NB4 (cell line): Measurements from ENCODE around the gene CDH4.

Source experiments
- CTCF ChIP-seq: IDR thresholded peaks from one replicate; pipeline ENCODE4 v1.5.1; 2012; ENCODE audit warnings: low read depth, low read length
- MAX ChIP-seq: IDR thresholded peaks from 2 replicates; pipeline ENCODE4 v1.6.1; 2011; ENCODE audit warnings: low read depth, low read length
- POLR2A ChIP-seq: IDR thresholded peaks from 2 replicates; pipeline ENCODE4 v1.6.1; 2011; ENCODE audit warnings: mild to moderate bottlenecking; ENCODE audit not compliant: insufficient read length; ENCODE audit errors: extremely low read depth

- TF ChIP-seq POLR2A (no peak), CTCF (no peak), MAX (no peak)
These were observed 399.1 kb downstream of the CDH4 start for GRCh38 chr20:61650912-61651733.
